Tibial artery (tissue), 4 donors: ENCODE measurements around the gene HYAL1.

Experiments used
- DNase-seq, 2 donors: peaks; one replicate each; pipeline ENCODE4 v3.0.0-alpha.2; 2019
- H3K27ac ChIP-seq, 2 donors: fragments of 200-600 bp; sonication (generic) in 1 of 2; 1 replicate in 1 of 2; 2 replicates in 1 of 2; pipeline ENCODE4 v1.5.1; 2018 to 2019; ENCODE audit warnings: mild to moderate bottlenecking in 1 of 2
- H3K27me3 ChIP-seq, 2 donors: fragments of 200-600 bp; sonication (generic) in 1 of 2; one replicate each; pipeline versions ENCODE4 v1.5.1 to v1.6.0; 2016 to 2019
- H3K36me3 ChIP-seq, 3 donors: fragments of 200-600 bp; sonication (generic) in 2 of 3; one replicate each; pipeline ENCODE4 v1.5.1; 2016 to 2019; ENCODE audit warnings: mild to moderate bottlenecking in 2 of 3
- H3K4me1 ChIP-seq, 4 donors: fragments of 200-600 bp; sonication (generic) in 2 of 4; 1 replicate in 3 of 4; 2 replicates in 1 of 4; pipeline ENCODE4 v1.5.1; 2016 to 2019
- H3K4me3 ChIP-seq, 2 donors: fragments of 200-600 bp; sonication (generic) in 1 of 2; 1 replicate in 1 of 2; 2 replicates in 1 of 2; pipeline ENCODE4 v1.5.1; 2018 to 2019; ENCODE audit warnings: mild to moderate bottlenecking in 2 of 2
- H3K9me3 ChIP-seq, 3 donors: fragments of 200-600 bp; sonication (generic) in 1 of 3; one replicate each; pipeline ENCODE4 v1.5.1; 2016 to 2019
- CTCF ChIP-seq, 2 experiments: fragments of 200-600 bp in 1 of 2; fragments of 450-650 bp in 1 of 2; IDR thresholded peaks; one replicate each; pipeline ENCODE4 v1.5.1; 2017 to 2019; ENCODE audit warnings: antibody characterized with exemption in 2 of 2, mild to moderate bottlenecking in 1 of 2, moderate library complexity in 1 of 2
- intact Hi-C: fragments of 100-400 bp; cut with DNase I; formaldehyde crosslinking; loops from one replicate; pipeline ENCODE4 v1.15.0; 2023; ENCODE audit warnings: low total_unique reads

HYAL1 gene

GRCh38 chr3:50293079-50293801 lies 10.1 kb downstream of the HYAL1 start:
- TF ChIP-seq CTCF (IDR thresholded peaks at IDR 0.05) = no peak
- Histone ChIP-seq H3K36me3 (peaks cover 14 to 33% (median 22%) of the 10 kb centered on the region in 3 donors), H3K4me3 (peak overlapping the region in 1 of 2 donors; percentile 100), H3K9me3 (no peaks in the 10 kb centered on the region), H3K27me3 (no peaks in the 10 kb centered on the region), H3K4me1 (peaks cover 0 to 34% (median 28%) of the 10 kb centered on the region in 4 donors), H3K27ac (peak overlapping the region; percentile 92 to 96)
- intact Hi-C loops = no loop called here
- peak in 1 of 2 donors; percentile 68 for DNase-seq

GRCh38 chr3:50292159-50293078 lies 11.0 kb downstream of the HYAL1 start, which contains the start of gene IFRD2:
IFRD2 (minus strand) TSS chr3:50292429; CDS start chr3:50292274, 155 bp downstream.
- intact Hi-C loops = no loop called here

GRCh38 chr3:50290161-50290641 lies 13.2 kb downstream of the HYAL1 start:
- H3K27ac ChIP-seq = no peak overlapping the region
- no peaks in the 10 kb centered on the region for H3K27me3 ChIP-seq
- peaks cover 18 to 47% (median 36%) of the 10 kb centered on the region in 3 donors for H3K36me3 ChIP-seq
- H3K9me3 ChIP-seq = no peaks in the 10 kb centered on the region
- TF ChIP-seq CTCF (IDR thresholded peaks at IDR 0.05) = no peak
- H3K4me1 ChIP-seq = peaks cover 0 to 25% (median 21%) of the 10 kb centered on the region in 4 donors
- no peak for DNase-seq
- intact Hi-C loops = no loop called here
- no peak overlapping the region for H3K4me3 ChIP-seq

More at GRCh38 chr3:50292159-50293078, 11.0 kb downstream of the HYAL1 start, which contains the start of gene IFRD2:
- H3K36me3 ChIP-seq = peaks cover 18 to 41% (median 30%) of the 10 kb centered on the region in 3 donors
- peak within 1 kb of the TSS; percentile 92 to 96 for H3K27ac ChIP-seq
- H3K4me3 ChIP-seq = peak within 1 kb of the TSS; percentile 91 to 100
- no peaks in the 10 kb centered on the region for H3K9me3 ChIP-seq
- no peaks in the 10 kb centered on the region for H3K27me3 ChIP-seq
- peak; percentile 98 to 99 for DNase-seq
- peaks cover 0 to 26% (median 21%) of the 10 kb centered on the region in 4 donors for H3K4me1 ChIP-seq
- no peak for TF ChIP-seq CTCF (IDR thresholded peaks at IDR 0.05)

GRCh38 chr3:50289130-50289529 lies 14.2 kb downstream of the HYAL1 start:
- peaks cover 18 to 47% (median 36%) of the 10 kb centered on the region in 3 donors for H3K36me3 ChIP-seq
- no peak overlapping the region for H3K27ac ChIP-seq
- TF ChIP-seq CTCF (IDR thresholded peaks at IDR 0.05) = no peak
- no peaks in the 10 kb centered on the region for H3K27me3 ChIP-seq
- H3K4me3 ChIP-seq = no peak overlapping the region
- H3K4me1 ChIP-seq = peaks cover 0 to 25% (median 21%) of the 10 kb centered on the region in 4 donors
- H3K9me3 ChIP-seq = no peaks in the 10 kb centered on the region
- intact Hi-C loops = no loop called here
- no peak for DNase-seq

GRCh38 chr3:50288387-50289007 lies 14.9 kb downstream of the HYAL1 start:
- H3K27ac ChIP-seq = no peak overlapping the region
- TF ChIP-seq CTCF (IDR thresholded peaks at IDR 0.05) = no peak
- no peak overlapping the region for H3K4me3 ChIP-seq
- intact Hi-C loops = no loop called here
- peaks cover 18 to 47% (median 36%) of the 10 kb centered on the region in 3 donors for H3K36me3 ChIP-seq
- H3K4me1 ChIP-seq = peaks cover 0 to 25% (median 21%) of the 10 kb centered on the region in 4 donors
- H3K9me3 ChIP-seq = no peaks in the 10 kb centered on the region
- no peak for DNase-seq
- no peaks in the 10 kb centered on the region for H3K27me3 ChIP-seq
